ENCODE data around the gene TNNT1.
"Not testable (repeated sequence)": the region's sequence is repeated elsewhere in the genome, so short reads cannot be mapped to it uniquely, and the experiment has no call there.

Gene TNNT1

DNA sequence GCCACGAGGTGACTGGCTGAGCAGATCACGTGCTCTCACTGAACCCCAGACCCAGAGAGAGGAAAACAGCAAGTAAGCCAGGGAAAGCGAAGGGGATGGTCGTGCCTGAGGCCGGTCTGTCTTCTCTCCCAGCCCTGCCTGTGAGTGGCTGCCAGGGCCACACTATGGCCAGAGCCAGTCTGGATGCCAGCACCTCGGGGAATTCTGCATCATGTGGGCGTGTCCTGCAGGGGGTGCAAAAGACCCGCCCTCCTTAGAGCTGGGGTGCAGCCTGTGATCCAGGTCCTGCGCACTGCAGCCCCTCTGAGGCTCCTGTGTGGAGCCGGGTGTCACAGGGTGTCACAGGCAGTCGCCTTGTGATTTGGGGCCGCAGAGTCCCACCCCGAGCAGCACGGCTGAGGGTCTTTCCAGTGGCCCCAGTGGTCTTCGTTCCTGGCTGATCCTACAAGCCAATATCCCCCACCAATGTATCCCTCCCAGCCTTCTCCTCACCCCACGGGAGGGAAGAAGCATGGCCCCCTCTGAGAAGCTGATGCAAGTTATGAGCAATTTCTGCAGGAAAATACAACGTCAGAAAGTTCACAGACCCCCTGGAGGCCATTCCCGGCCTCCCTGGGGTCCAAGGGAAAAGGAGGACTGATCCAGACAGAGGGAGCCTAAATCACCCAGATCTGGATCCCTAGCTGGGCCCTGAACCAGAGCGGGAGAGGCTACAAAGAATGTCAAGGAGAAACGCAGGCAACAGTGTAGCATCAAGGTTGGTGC is 39.3 kb downstream of the TNNT1 start:
- DNase-seq (ENCODE audit: low read depth in 3 of 3) = no peak

DNA sequence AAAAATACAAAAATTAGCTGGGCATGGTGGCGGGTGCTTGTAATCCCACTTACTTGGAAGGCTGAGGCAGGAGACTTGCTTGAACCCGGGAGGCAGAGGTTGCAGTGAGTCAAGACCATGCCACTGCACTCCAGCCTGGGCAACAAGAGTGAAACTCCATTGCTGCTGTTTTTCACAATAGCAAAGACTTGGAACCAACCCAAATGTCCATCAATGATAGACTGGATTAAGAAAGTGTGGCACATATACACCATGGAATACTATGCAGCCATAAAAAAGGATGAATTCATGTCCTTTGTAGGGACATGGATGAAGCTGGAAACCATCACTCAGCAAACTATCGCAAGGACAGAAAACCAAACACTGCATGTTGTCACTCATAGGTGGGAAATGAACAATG is 41.8 kb downstream of the TNNT1 start:
- DNase-seq (ENCODE audit: low read depth in 3 of 3) = not testable (repeated sequence)

DNA sequence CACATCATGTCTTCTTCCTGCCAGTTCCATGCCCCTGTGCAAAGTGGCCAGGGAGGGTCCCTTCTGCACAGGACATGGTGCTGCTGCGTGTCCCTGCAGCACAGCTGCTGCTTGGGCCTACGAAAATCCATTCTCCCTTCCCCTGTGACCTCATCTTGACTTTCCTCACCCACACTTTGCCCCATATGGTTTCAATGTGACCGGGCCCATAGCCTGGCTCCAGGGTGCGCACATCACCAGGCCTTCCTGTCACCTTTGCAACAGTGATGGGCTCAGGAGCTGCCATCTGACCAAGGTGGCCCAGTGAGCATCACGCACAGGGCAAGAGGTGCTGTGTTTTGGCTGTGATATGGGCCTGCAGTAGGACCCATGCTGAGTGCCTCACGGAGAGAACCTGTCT is 42.4 kb downstream of the TNNT1 start:
- no peak for DNase-seq (ENCODE audit: low read depth in 3 of 3)

DNA sequence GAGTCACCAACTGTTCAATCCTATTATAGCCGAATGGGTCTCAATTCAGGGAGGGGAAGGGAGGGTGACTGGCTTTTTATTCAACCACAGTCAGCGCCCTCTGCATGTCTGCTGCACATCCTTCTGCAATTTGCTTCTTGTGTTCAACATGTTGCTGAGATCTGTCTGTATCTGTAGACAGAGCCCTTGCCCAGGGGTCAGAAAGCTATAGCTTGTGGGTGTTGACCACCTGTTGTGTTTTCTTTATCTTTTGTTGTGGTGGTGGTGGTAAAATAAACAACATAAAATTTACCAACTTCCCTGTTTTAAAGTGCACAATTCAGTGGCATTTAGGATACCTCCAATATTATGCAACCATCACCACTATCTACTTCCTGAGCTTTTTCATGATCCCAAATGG is 43.8 kb downstream of the TNNT1 start:
- no peak for DNase-seq (ENCODE audit: low read depth in 3 of 3)

DNA sequence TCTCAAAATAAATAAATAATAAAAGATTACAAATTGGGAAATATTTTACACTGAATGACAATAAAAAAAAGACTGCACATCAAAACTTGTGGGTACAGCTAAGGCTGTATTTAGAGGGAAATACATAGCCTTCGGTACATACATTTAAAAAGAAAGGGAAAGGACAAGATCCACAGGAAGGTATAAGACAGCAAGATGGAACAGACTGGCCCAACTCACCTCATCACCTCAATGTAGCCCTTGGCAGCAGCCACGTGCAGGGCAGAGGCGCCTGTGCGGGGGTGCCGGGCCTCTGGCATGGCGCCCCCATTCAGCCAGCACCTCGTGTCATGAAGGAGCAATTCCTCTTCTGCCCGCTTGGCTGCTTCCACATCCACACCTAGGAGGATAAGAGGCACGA is 45.8 kb downstream of the TNNT1 start:
- no peak for DNase-seq (ENCODE audit: low read depth in 3 of 3)

DNA sequence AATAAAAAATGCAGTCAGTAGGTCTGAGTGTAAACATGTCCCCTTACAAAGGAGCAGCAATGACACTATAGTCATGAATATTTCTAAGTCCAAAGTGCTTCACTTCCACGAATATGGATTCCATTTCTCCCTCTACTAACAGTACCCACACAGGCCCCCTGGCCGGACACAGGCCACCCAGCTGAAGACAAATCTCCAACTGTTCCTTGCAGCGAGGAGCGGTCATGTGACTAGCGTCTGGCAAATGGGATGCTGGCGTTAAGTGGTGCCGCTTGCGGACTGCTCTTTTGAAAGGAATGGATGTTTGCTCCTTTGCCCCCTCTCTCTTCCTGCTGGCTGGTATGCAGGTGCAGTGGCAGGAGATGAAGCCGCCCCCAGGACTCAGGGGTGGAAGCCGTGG is 47.7 kb downstream of the TNNT1 start:
- no peak for DNase-seq (ENCODE audit: low read depth in 3 of 3)

DNA sequence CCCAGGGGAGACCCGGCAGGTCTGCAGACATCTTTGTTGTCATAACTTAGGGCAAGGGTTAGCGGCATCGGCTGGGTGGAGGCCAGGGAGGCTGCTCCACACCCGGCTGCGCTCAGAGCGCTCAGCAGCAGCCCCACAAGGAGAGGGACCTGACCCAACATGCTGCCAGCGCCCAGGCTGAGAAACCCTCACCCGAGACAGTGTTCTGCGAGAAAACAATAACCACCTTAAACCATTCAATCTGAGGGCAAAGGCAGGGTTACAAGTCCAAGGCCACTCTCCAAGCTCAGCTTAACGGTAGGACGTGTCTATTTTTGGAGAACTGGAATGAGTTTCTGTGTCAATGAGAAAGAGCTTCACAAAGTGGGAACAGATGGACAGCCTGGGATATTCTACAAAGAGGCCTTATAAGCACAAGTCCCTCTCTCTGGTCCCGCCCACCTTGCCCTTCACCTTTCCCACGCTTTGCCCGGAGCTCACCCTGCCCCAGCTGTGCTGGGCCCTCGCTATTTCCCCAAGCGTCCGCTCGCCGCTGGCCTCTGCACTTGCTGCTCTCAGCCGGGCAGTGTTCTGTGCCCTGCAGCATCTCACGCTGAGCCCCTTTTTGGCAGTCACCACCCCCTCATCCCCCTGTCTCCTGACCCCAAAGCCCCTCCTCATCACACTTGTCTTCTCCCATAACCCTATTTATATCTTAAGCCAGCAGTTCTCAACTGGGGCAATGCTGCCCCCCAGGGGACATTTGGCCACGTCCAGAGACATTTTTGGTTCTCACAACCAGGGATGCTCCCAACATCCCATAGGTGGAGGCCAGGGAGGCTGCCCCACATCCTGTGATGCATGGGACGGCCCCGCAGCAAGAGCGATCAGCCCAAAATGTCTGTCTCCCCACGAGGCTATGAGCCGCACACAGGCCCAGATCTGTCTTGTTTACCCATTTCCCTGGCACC is 49.2 kb downstream of the TNNT1 start:
- DNase-seq (ENCODE audit: low read depth in 3 of 3) = no peak

DNA sequence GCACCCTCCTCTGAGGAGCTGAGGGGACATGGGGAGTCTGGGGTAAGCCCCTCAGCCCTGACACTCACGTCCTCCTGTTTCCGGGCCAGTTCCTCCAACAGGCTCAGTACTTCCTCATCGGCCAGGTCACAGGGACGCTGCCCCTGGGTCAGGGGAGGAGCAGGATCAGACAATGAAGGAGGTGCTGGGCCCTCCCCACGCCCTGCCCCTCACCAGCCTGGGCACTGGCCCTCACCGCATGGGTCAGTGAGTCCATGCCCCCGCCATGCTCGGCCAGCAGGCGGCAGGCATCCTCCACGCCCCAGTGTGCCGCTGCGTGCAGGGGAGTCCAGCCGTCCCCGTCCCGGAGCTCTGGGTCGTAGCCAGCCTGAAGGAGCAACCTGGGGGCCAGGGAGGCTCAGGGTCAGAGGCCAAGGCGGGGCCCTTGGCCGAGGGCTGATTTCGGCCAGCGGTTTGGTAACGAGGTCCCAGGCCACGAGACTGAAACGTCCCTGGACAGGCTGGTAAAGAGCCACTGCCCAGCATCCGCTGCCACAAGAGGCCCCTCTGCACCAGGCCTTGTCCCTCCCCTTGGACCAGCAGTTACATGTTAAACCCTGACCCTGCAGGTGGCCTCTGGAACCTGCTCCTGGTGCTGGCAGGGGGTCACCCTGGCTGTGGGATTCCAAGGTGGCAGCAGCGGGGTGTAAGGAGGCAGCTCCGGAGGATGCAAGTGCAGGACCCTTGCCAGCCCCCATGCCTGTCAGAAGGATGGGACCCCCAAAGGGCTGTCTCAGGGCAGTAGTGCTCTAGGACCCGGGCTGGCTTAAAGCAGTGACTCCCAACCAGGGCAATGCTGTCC is 50.1 kb downstream of the TNNT1 start:
- no peak for DNase-seq (ENCODE audit: low read depth in 3 of 3)

DNA sequence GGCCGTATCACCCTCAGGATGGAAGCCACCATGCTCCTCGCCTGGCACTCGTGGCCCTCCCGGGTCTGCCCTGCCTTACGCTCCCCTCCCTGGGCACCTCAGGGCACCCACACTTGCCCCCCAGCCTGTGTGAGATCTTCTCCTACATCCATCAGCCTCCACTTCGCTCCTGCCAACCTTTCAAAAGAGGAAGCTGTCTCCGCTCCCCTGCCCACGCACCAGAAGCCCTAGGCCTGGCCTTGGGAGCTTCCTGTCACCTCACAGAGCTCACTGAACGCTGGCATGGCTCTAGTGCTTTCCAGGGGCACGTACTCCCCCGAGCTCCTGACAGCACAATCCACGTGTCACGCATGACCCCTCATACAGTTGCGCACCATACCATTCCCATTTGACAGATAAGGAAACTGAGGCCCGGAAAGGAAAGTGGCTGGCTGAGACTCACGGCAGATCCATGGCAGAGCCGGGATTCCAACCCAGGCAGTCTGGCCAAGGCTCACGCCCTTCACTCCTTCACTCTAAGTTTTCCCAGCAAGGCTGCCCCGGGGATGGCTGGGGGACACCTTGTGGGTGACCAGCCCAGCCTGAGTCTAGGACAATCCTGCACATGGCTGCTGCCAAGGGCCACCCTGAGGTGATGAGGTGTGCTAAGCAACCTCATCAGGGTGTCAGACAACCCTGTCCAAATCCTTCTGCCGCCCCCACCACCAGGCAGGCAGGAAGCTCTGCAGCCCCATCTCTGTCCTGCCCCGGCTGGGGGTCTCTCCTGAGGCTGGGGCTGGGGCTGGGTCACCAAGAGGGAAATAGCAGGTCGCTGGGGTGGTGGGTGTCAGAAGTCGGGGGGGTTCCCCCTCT is 50.9 kb downstream of the TNNT1 start:
- no peak for DNase-seq (ENCODE audit: low read depth in 3 of 3)

DNA sequence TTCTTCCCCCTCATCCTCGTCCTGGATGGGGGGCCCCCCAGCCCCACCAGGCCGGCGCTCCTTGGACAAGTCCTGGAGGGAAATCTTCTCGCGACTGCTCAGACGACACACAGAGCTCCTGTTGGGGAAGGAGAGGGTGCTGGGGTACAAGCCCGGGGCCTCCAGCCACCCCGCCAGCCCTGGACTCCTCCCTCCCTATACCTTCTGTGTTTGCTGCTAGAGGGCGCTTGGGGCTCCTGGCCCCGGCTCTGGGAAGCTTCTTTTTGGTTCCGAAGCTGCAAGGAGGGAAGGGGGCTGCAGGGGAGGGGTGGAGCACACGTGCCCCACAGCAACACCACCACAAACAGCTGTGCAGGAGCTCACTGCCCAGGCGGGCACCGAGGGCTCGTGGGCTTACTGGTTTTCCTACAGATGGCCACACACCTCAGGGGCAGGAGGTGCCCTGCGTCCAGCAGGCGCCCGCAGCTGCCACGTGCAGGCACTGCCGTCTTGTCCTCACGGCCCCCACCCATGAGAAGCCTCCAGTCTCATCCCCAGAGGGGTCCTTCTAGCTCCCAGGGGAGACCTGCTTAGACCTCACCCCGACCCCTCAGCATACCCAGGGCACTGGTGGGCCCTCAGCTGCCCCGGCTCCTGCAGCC is 52.8 kb downstream of the TNNT1 start:
- DNase-seq (ENCODE audit: low read depth in 3 of 3) = no peak

DNA sequence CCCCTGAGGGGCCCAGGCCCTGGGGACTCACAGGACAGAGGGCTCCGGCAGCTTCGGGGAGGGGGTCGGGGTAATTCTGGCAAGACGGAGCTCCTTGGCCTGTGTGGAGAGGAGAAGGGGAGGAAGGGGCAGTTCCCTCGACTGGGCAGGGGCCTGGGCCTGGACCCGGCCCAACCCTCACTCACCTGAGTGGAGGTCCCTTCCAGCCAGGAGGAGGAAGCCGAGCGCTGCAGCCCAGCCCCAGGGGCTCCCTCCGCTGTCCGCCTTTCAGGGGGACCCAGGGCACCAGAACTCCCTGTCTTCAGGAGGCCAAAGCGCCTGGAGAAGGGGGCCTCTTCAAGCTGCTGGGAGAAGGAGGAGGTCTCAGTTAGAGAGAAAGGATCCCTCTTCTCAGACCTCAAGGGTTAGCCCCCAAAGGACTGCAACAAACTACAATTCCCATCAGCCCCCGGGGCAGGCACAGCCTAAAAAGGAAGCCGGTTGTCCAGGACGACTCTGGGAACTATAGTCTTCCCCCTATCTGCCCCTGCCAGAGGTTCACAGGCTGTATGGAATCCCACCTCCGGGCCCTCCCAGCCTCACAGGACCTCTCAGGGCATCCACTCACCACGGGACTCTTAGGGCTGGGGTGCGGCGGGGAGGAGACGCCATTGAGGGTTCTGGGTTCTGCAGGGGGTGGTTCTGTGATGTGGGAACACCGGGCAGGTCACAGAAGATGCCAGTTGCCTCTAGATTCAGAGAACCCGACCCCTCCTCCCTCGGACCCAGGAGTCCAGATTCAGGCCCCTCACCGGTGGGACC is 53.5 kb downstream of the TNNT1 start:
- no peak for DNase-seq (ENCODE audit: low read depth in 3 of 3)

DNA sequence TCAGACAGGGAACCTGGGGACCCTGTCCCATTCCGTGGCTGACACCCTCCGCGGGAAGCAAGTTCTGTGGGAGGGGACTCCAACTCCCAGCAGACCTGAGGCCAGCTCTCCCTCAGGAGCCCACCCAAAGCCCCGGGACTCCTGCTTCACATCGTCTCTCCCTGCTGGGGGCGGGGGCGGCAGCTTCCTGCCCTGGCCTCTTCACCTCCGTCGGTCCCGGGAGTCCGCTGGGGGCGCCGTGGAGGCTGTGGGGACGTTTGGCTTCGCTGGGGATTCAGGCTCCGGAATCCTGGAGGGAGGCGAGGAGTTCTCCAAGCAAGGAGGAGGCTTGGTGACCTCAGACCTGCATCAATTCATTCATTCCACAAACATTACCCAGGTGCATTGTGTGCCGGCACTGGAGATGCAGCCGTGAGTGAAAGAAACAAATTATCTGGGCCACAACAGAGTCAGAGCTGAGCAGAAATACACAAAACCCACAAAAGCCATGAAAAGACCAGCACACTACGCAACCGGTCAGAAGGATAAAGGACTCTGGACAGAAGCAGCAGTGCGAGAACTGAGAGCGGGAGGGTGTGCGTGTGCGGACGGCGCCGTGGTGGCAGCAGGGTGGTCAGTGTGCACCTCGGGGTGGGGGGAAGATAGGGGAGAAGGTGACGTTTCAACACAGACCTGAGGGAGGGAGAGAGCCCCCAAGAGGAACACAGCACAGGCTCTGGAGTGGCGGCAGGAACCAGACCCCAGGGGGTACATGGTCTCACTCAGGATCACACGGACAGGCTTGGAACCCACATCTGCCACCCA is 54.3 kb downstream of the TNNT1 start:
- no peak for DNase-seq (ENCODE audit: low read depth in 3 of 3)

DNA sequence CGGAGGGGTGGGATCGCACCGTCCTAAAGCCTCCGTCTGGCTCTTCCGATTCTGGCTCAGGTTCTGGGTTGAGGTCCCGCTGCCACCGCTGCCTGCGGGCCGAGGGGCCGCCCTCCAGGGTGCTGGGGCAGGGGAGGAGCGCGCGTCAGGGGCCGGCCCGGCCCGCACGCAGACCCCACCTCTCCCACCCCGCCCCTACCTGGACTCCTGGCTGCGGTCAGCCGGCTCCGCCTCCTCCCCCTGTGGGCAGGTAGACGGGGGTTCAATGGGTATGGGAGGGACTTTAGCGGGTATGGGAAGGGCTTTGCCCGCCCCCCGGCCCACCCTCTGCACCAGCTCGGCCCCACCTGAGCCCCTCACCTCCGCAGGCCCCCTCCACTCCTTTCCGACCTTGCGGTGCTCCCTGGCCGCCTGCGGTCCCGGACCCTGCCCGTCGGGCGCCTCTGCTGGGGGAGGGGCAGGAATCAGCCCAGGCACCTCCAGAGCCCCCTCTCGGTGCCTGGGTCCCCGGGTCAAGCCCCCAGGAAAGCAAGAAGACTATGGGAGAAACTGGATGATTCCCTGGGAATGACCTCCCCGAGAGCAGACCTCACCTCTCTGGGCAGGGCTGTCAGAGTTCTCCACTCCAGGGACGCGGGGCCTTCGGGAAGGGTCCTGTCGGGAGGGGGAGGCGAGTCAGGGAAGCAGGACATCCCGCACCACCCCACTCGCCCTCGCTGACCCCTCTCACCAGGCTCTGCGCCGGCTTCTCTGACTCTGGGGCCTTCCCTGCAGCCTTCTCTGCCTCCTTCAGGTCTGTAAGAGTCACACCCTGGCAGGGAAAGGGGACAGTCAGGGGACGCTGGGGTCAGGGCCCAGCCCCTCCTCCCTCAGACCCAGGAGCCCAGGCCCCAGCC is 56.3 kb downstream of the TNNT1 start:
- DNase-seq (ENCODE audit: low read depth in 3 of 3) = no peak

DNA sequence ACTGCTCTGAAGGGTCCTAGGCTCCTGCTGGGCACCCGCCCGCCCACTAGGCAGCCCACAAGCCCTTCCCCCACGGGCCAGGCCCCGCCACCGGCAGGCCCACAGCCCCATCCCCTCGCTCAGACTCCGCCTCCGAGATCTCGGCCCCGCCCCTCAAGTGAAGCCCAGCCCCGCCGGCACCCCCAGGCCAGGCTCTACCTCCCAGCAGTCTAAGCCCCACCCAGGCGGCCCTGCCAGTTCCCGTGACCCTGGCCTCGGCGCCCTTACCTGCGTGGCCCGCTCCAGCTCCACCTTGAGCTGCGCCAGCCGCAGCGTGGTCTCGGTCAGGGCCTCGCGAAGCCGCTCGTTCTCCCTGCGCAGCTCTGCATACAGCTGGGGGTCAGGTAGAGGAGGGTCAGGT is 57.1 kb downstream of the TNNT1 start:
- DNase-seq (ENCODE audit: low read depth in 3 of 3) = no peak

DNA sequence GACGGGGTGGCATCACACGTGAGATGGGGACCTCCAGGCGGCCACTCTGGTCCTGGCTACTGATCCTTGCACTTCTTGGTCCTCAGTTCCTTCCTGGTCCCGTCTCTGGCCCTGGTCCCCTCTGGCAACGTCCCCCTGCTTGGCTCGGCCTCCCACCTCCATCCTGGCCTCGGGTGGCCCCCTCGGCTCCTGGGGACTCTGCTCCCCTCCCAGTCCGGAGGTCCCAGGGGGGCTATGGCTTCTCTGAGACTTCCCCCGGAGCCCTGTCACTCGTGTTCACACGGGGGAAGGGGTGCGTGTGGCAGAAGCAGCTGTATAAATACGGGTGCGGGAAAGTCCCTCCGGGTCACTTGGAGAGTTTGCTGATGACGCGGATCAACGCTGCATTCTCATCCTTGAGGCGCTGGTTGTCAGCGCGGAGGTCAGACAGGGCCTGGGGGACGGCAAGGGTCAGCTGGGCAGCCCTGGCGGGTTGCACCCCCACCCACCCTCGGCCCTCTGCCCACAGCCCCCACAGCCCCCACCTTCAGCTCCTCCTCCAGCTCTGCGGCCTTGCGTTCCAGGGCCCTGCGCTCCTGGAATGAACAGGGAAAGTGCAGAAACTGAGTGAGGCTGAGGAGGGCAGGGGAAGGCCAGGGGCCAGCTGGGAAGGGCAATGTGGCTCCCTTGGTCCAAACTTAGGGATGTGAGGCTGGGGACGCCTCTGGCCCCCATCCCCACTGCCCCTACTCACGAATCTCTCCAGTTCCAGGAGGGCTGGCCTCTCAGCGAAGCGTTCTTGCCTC is 57.7 kb downstream of the TNNT1 start:
- DNase-seq (ENCODE audit: low read depth in 3 of 3) = no peak

DNA sequence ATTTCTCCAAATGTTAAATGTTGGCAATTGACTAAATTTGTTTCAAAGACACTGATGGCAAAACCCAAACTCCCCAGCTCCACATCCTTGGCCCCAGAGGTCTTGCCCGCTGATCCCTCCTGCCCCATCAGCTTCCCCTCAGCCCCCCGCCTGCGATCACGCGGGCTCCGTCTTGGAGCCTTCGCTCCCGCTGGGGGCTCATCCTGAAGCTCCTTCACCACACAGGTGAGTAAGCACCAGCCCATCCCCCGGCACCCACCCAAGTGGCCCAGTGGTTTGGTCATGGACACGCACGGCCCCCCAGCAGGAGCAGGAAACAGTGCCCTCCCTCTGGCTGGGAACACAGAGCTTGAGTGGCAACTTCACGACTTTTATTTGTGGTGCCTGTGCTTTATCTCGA is 58.4 kb downstream of the TNNT1 start:
- DNase-seq (ENCODE audit: low read depth in 3 of 3) = no peak

DNA sequence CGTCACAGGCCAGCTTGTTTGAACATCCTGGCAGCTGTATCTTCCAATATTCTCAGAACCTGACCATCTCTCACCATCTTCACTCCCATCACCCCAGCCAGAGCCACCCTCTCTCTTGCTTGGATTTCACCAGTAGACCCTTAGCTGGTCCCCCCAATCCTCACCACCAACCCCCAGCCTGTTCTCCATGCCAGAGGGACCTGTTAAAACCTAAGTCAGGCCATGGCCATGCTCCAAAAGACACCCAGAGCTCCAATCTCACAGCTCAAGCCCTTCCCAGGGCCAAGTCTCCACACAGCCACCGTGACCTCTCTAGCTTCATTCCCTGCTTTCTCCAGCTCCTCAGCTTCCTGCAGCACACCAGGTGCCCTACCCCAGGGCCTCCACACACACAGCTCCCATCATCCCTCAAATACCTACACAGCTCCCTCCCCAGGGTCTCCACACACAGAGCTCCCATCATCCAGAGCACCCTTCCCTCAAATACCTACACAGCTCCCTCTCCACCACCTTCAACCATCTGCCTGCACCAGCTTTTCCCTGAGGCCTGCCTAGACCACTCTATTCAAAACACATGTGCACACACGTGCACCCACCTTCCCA is 59.6 kb downstream of the TNNT1 start:
- DNase-seq (ENCODE audit: low read depth in 3 of 3) = no peak
